GM18519 (cell line): ENCODE measurements around the gene FBXO33.

Experiments used
- ATAC-seq: cut with Tn5 transposase; IDR thresholded peaks from one replicate; pipeline ENCODE4 v1.9.1; 2021; ENCODE audit warnings: mild to moderate bottlenecking, moderate library complexity; ENCODE audit not compliant: unreplicated experiment, low FRiP score

FBXO33 gene

DNA sequence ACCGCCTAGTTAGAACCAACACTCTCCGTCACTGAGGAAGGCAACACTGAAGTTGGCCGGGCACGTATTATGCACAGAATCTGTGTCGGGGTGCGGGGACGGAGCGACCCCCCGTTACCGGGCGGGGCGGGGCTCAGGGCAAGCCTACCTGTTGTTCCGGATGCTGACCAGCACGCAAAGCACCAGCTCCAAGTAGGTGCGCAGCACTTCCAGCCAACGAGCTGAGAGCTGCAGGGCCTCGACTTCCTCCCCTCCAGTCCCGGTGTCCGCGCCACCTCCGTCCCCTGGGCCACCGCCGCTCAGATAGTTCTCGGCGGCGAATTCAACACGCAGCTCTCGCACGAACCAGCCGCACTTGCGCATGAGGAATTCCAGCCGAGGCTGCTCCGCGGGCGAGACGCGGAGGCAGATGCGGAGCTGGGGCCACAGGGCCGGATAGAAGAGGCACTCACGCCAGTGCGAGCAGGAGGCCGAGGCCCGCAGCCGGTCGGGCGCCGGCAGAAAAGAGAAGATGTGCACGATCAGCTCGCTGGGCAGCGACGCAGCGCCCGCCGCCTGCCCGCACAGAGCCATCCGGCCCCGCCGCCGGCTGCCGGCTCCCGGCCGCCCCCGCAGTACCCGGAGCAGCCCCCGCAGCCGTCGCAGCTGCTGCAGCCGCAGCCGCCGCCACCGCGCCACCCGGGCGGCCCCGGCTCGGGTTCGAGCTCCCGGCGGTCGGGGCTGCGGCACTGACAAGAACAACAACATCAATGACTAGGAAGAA, 636 bp downstream of the FBXO33 start:
- peak; percentile 16 for ATAC-seq

DNA sequence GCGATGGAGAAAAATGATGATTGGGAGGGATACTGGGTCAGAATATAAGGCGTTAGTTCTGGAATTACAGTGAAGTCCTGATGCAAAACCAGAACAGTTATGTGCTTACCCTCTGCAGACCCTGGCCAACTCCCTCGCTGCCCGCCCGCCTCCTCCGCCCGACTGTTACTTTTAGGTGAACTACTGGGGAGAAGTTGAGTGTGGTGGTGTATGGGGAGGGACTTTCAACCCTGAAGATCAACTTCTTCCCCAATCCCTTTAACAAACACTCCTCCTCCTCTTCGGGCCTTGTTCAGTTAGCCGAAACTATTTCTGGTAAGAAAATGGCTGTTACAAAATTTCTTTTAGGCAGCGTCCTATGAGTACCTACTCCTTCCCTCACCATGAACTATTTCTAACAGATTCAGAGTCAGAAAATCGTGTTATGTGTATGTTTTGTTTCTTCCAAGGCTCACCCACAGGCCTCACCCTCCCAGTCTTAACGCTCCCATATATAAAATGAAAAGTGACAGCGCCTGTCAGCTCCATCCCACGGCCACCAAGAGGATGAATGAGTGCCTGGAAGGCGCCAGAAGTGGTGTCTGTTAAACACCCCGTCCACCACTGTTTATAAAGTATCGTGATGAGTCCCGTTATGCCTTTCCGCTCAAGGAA, 1.3 kb downstream of the FBXO33 start:
- peak; percentile 0 for ATAC-seq

- ATAC-seq = no peak
Measured at GRCh38 chr14:39428118-39428517, 4.1 kb downstream of the FBXO33 start.

- ATAC-seq = no peak
Measured at GRCh38 chr14:39426605-39427004, 5.6 kb downstream of the FBXO33 start.

DNA sequence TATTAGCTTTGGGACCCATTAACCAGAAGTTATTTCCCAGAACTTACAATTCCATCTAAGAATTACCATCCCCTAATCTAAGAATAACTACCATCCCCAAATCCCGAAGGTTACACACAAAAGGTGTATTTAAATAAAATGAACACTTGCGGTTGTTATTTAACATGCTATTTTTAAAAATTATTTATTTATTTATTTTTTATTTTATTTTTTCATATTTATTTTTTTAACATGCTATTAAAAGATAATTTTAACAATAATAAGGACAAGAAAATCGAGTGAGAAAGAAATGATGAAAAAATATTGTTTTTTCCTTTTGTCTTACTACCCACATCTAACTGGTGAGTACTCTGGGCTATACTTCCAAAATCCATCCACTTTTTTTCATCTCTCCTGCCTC, 6.3 kb downstream of the FBXO33 start:
- no peak for ATAC-seq

- ATAC-seq = no peak
Measured at GRCh38 chr14:39423793-39424192, 8.4 kb downstream of the FBXO33 start.

DNA sequence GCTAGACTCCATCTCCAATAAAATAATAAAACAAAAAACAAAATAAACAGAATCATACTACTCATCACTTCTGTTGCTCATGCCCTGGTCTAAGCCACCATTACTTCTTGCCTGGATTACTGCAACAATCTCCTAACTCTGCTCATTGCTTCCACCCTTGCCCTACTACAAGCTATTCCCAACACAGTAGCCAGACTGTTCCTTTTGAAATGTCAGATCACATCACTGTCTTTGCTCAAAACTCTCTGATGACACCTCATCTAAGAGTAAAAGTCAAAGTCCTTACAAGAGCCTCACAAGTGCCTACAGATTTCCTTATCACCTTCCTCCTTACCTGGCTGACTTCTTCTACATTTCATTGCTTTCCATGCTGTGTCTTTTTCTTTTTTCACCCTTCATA, 10.0 kb downstream of the FBXO33 start:
- ATAC-seq = no peak

DNA sequence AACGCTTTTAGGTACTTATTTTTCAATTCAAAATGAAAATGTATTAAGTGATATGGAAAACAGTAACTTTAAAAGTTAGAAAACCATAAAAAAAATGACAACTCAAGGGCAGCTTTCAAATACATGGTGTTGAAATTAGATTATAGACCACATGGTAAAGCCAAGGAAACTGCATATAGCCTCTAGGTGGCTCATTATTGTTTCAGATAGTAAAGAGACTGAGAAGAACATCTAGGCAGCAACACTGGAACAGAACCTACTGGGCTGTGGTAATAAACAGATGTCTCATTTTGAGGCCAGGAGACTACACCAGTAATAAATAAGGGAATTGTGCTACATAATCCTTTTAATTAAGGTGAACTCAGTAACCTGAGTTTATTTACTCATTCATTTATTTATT, 13.0 kb downstream of the FBXO33 start:
- no peak for ATAC-seq

- ATAC-seq = no peak
Measured at GRCh38 chr14:39417014-39417413, 15.2 kb downstream of the FBXO33 start.

- no peak for ATAC-seq
Measured at GRCh38 chr14:39416072-39416471, 16.2 kb downstream of the FBXO33 start.

DNA sequence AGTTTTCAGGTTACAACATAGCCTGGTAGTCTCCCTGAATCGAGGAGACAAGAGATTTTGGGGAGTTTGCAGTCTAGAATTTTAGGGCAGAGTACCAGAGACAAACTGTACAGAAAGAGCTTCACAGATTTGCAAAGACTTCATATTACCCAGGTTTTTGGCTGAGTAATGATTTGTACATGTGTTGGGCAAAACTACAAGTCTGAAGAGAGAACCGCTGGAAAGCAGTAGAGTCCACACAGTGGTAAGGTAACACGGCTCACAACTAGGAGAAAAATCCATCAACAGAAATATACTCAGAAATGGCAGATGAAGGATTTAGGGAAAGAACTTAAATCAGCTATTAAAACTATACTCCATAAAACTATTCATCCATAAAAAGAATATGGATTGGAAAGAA, 25.7 kb downstream of the FBXO33 start:
- ATAC-seq = no peak

DNA sequence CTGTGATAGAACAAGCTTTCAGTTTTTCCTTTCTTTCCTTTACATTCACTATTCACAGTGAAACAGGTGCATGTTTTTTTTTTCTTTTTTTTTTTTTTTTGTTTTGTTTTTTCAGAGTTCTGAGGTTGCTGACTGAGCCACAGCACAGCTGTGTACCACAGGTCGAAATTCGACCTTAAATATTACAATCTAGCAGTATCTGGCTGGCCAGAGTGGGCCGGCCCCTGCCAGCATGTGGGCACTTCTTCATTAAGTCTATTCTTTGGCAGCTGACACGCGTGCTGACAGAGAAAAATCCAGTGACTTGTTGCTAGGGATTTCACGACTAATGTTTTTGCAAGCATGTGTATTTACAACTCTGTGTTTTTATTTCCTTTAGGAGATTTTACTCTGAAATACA, 33.9 kb downstream of the FBXO33 start:
- ATAC-seq = no peak

- ATAC-seq = no peak
Measured at GRCh38 chr14:39396448-39396847, 35.8 kb downstream of the FBXO33 start.

DNA sequence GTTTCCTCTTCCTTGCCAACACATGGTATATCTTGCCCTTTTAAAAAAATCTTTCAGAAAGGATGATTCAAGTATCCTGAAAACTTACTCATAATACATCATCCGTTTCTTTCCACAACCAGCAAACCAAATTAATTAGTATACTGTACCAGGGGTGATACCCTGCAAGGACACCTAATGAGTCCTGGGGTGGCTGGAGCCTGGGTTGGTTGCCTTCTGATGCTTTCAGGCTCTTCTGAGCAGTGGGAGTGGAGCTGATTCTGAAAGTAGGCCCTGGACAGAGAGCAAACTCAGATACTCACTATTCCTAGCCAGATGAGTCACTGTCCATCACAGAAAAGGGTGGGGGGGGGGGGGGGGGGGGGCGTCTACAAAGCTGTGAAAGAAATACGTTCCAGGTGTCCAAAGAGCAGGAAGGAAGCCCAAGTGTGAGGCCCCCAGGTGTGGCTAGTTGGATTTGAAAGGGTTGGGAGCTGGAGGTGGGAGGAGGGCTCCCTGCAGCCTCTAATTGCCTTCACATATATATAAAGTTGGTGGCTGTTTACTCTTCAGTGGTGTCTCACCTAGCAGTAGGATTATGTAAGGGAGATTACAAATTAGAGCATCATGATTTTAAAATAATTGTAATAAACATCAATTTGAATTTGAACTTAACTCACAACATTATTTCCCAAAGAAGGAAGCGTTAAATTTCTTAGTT, 36.5 kb downstream of the FBXO33 start:
- ATAC-seq = no peak

DNA sequence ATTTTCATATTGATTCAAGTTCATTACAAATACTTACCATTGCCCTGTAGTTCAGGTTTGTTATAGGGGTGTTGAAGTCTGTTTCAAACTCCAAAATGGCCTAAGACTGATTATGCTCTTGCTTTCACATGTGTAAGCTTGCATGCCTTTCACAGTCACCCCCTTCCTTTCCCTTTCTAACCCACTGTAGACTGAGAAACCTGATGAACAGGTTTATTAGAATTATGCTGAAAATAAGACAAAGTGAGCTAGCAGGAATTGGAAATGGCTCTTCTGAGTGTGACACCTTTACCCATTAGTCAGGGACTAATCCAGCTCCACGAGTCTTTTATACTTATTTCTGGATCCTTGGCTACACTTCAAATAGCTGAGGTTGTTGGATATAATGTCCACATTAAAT, 38.9 kb downstream of the FBXO33 start:
- no peak for ATAC-seq

- ATAC-seq = no peak
Measured at GRCh38 chr14:39384177-39384576, 48.1 kb downstream of the FBXO33 start.

DNA sequence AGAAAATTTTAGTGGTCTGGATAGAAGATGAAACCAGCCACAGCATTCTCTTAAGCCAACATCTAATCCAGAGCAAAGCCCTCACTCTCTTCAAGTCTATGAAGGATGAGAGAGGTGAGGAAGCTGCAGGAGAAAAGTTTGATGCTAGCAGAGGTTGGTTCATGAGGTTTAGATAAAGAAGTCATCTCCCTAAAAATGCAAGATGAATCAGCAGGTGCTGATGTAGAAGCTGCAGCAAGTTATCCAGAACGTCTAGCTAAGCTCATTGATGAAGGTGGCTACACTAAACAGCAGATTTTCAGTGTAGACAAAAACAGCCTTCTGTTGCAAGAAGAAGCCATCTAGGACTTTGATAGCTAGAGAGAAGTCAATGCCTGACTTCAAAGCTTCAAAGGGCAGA, 48.5 kb downstream of the FBXO33 start:
- no peak for ATAC-seq

GRCh38 chr14:39383026-39383660, 49.1 kb downstream of the FBXO33 start:
- no peak for ATAC-seq

DNA sequence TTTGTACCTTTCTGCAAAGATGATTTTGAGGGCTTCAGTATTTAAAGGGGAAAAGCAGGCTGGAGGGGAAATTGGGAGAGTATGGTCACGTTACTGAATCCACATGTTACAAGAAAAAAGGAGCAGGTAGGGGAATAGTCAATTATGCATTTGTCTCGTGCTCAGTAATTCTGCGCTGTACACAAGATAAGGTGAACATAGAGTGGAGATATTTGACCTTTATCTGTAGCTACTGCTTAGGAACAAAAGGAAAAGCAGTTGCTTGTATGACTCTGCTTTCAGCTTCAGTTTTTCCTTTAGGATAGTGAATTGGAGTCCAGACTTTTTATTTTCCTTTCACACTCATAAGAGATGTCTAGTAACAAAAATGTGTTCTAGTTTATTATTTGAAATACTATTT, 49.8 kb downstream of the FBXO33 start:
- ATAC-seq = no peak

DNA sequence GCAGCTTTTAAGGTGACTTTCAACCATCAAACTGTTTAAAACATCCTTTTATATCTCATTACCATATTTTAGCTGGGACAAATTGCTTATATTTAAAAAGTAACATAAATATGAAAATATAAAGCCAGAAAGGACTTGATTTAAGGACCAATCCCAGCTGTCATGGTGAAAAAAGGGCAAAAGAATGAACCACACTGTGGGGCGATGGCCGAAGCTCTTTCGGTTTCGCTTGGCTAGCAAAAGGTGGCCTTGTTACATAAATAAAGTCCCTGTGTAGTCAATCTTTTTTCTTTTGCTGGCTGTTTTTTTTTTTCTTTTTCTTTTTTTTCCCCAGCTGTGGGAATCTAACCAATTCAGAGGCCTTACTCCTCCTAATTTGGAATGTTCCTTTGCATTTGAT, 50.9 kb downstream of the FBXO33 start:
- no peak for ATAC-seq

DNA sequence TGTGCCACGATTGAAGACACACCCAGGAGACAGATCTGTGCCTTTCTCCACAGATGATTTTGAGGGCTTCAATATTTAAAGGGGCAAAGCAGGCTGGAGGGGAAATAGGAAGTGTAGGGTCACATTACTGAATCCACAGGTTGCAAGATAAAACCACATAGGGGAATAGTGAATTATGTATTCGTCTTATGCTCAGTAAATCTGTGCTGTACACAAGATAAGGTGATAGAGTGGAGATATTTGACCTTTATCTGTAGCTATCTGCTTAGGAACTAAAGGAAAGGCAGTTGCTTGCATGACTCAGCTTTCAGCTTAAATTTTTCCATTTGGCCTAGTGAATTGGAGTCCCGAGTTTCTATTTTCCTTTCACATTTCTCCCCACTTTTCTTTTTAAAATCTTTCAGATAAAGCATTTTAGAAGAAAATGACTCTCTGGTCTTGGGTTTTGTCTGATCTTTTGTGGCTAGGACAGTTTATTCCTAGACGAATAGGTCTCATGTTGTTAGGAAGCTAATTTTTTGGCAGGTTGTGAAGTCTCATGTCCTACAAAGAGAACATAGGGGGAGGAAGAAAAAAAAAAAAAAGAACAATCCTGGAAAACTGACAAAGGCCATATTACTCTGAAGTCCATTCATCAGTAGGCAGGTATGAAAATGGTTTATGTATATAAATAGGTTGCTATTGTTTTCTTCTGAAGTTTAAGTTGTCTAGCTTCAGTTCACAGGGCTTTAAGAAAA, 55.4 kb downstream of the FBXO33 start:
- no peak for ATAC-seq
